Sciatic nerve (tissue), 2 donors: Measurements from ENCODE around the gene NSUN7. TPM values are rescaled to one million over a fixed set of nuclear protein-coding genes. Genes with fewer than 3 reads are reported as not detected.
A peak's percentile ranks its signal among the peaks of the same experiment; 100 is the strongest.
"Not testable (repeated sequence)": the region's sequence is repeated elsewhere in the genome, so short reads cannot be mapped to it uniquely, and the experiment has no call there.

Experiments
- ATAC-seq: fragments of 200-7000 bp; cut with Tn5 transposase; one replicate; pipeline ENCODE4 v1.9.1; 2020; ENCODE audit warnings: mild to moderate bottlenecking, moderate library complexity
- DNase-seq: peaks from one replicate; pipeline ENCODE4 v3.0.0-alpha.2; 2020; ENCODE audit warnings: low spot score
- intact Hi-C: fragments of 100-400 bp; cut with DNase I; formaldehyde crosslinking; loops from one replicate; pipeline ENCODE4 v1.14.2; 2022
- total RNA-seq: library from RNA; stranded (reverse); fragmentation: NEBNext Ultra II Directional; extraction: Animal tissue kit (Norgen Biotek cat#: 25700); gene quantifications from one replicate; pipeline ENCODE4 v1.2.1, GENCODE V29; 2021
- donor health status: DM: no; HTN: no; CAD: no.
- donor health status: DM: no; HTN: no; CAD: no.

NSUN7 gene, protein sequence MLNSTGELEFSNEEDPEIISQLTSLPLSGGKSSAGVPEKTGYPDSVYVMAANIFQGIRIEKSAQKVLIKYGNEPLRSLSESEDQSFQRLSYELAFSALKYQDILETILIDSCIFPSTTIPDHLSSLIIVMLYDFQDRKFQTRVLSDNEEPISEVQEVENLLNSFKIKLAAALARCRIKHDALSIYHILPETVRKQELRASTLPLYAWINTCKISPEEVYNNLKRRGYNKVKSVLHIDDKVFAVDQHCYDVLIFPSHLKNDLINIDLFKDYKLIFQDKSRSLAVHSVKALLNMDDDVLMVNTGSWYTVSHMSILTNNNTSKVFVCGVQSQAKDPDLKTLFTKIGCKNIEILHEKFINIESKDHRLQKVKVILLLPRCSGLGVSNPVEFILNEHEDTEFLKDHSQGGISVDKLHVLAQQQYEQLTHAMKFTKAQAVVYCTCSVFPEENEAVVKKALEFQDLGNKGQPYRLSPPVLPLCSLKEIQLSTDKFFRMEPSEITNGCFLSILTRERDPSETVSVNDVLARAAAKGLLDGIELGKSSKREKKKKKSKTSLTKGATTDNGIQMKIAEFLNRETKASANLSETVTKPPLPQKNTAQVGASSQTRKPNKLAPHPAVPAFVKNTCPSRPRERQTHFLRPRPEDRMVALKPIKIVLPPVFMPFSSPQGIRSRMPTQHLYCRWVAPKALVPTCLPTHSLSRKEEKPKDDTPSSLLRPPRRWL
- total RNA-seq, result 1.2 TPM

DNA sequence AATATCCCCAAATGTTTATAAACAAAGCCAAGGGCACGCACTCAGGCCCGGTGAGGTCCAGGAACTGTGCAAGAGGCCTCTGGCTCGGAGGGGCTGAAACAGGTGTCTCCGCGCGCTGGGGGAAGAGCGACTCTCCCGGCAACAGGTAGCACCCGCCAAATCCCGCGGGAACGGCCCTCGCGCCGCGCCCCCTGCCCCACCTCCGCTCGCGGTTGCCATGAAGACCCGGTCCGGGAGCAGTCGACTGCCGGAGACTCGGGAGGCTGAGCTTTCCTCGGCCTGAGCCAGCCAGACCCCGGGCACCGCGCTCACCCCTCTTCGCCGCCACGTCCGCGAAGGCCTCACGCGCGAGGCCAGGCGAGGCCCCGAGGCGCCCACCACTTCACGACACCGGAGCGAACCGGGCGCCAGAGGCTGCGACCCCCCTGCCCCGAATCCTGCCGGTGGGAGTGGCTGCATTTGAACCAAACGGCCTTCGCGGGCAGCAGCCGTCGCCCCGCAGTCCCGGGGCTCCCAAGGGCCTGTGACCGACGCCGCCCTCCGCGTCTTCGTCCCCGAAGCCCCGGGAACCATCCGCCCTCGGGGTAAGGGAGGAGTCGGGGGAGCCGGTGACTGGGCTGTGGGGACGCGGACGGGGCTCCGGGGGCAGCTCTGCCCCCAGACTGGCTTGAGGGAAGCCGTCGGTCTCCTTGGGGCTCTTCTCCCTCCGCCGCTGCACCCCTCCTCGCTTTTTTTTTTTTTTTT lies at the start of gene NSUN7:
TSS of gene NSUN7 (plus strand) at position 239 of the 744 bp plus-strand sequence. CDS start 739 bp downstream, outside the sequence.
- ATAC-seq (peak; percentile 59), DNase-seq (peak; percentile 59)
- intact Hi-C loops, result no loop called here

DNA sequence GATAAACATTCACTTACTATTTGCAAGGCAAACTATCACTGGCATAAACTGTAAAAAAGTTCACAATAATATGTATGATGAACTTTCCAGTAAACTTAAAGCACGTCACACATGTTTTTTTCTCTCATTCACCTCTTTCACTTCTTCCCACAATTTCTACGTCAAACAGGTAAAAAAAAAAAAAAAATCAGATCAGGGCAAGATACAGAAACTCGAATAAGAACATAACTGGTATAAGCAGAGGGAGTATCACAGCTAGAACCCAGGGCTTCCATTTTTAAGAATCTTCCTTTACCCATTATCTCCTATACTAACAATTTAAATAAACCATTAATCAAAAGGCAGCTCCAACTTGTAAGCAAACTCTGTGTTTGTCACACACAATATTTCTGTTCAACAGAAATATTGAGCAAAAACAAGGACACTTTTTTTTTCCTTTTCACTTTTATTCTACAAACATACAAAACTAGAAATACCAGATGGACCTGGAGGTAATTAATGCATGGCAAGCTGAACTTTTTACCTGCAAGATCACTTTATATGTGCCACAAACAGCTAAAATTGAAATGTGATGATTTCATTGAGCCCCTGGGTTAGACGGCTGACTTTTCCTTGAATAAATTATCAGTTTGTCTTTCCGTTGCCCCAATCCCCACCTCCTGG lies 47.5 kb upstream of the NSUN7 start:
- intact Hi-C loops, result no loop called here
- DNase-seq (no peak), ATAC-seq (no peak)

DNA sequence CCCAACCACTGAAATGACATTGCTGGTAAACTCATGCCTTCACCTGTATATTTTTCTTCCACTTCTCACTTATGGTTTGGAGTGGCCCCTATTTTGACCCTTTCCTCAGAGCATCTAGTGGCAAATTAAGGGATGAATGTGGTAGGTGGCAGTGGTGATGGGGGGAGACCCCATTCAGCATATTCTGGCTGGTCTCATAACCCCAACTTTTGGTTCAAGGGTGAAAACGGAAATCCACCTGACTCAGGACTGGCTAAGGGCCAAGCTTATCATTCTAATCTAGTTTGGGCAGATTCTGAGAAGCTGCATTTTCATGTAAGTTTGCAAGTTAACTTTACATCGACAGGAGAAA lies 47.0 kb upstream of the NSUN7 start:
- DNase-seq, result no peak
- intact Hi-C loops, result no loop called here

DNA sequence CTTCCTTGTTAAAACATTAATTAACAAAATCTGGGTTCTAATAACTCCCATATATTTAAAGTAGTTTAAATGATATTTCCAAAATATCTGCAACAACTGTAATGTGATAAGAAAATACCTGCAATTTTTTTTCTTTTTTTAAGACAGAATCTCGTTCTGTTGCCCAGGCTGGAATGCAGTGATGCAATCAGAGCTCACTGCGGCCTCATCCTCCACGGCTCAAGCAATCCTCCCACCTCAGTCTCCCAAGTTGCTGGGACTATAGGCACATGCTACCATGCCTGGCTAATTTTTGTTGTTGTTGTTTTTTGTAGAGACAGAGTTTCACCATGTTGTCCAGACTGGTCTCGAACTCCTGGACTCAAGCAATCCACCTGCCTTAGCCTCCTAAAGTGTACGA lies 45.7 kb upstream of the NSUN7 start:
- no peak for DNase-seq
- intact Hi-C loops, result no loop called here
- no peak for ATAC-seq

More for the DNA sequence above, 47.0 kb upstream of the NSUN7 start:
- no peak for ATAC-seq

DNA sequence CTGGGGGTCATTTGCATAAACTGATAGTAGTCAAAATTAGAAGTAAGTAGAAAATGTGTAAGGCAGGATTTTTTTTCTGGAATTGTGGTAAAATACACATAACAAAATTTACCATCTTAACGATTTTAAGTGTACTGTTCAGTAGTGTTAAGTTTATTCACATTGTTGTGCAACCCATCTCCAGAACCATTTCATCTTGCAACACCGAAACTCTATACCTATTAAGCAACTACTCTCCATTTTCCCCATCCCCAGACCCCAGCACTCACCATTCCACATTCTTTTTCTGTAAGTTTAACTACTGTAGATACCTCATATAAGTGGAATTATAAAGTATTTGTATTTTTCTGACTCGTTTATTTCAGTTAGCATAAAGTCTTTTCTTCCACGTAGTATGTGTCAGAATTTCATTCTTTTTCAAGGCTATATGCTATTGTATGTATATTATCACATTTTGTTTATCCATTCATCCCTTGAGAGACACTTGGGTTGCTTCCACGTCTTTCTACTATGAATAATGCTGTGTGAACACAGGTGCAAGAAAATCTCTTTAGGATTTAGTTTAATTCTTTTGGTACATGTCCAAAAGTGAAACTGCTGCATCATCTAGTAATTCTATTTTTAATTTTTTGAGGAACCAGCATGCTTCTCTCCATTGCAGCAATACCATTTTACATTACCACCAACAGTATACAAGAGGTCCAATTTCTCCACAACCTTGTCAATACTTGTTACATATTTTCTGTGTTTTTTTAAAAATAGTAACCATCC lies 39.1 kb upstream of the NSUN7 start:
- no peak for ATAC-seq
- DNase-seq, result no peak
- intact Hi-C loops, result no loop called here

DNA sequence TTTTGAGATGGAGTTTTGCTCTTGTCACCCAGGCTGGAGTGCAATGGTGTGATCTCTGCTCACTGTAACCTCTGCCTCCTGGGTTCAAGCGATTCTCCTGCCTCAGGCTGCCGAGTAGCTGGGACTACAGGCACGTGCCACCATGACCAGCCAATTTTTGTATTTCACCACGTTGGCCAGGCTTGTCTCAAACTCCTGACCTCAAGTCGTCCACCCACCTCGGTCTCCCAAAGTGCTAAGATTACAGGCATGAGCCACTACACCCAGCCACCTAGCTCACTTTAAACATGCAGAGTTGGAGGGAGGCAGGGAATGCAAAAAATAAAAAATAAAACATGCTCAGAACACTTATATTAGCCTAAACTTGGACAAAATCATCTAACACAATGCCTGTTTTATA lies 36.8 kb upstream of the NSUN7 start:
- DNase-seq, ATAC-seq, intact Hi-C loops: not testable (repeated sequence)

DNA sequence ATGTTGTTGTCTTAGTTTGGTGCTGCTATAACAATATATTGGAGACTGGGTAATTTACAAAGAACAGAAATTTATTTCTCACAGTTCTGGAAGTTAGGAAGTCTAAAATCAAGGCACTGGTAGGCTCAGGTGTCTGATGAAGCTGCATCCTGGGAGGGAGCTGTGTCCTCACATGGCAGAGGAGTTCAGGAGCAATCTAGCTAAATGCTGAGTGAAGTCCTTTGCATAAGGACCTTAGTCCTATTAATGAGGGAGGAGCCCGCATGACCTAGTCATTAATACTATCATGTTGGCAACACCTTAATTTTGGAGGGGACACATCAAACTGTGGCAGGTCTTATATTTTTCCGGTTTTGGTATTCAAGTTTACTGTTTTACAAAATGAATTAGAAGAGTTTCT lies 36.0 kb upstream of the NSUN7 start:
- ATAC-seq, result no peak
- DNase-seq, result no peak
- intact Hi-C loops, result no loop called here

DNA sequence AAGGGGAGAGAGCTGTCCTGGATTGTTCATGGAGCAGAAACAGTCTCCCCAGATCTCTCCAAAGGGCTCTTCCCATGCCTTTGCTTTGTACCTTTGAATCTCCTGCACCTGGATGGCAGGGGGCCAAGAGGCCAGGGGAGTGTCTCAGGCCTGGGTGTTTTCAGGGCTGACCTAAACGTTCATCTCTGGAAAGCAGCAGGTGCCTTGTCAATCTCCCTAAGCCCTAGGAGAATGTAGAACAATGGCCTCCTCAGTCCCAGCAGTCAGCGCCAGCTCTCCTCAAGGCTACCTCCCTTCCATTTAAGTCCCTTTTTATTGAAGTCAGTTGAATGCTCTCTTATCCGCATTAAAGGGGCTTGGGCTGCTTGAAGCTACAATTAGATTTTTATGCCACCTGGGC lies 31.2 kb upstream of the NSUN7 start:
- intact Hi-C loops, result no loop called here
- ATAC-seq, result no peak
- DNase-seq, result no peak

DNA sequence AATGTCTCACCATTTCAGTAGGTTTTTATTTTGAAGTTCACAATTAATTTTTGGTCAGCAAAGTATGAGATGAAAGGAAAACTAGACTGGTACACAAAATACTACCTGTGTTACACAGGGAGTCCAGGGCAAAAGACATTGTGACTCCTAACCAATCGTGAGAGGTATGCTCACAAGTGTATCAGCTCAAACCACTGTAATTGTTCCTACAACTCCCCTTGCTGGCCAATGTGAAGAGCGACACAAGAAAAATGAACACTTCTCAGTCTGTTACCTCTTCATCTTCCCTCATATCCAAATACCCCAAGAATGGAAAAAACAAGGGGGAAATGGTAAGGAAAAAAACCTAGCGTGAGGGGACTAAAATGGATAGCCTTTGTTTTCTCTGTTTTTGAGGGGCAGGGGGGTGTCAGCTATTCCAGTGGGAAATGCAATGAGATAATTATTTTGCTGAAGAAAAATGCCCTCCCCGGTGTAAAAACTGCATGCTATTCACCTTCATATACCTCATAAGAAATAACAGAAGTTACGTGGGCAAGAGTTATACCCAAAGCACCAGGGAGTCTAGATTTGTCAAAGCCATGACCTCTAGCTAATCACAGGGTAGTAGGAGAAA lies 30.6 kb upstream of the NSUN7 start:
- intact Hi-C loops, result no loop called here
- DNase-seq (no peak), ATAC-seq (peak; percentile 35)

DNA sequence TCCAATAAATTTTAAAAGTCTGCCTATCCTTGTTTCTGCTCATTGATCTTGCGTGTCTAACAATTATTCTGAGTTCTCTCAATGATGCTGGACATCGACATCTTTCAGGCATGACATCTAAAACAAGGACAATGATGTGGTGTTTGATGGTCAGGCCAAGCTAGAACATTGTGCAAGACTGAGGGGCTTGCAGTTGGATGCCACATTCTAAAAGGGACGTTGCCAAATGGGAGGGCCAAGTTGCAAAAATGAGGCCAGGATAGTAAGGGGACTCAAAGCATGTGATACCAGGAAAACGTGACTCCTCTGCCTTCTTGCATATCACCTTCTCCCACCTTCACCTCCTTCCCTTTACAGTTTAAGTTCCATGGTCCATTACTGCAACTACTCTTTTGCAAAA lies 29.4 kb upstream of the NSUN7 start:
- intact Hi-C loops, result no loop called here
- DNase-seq (no peak), ATAC-seq (no peak)

DNA sequence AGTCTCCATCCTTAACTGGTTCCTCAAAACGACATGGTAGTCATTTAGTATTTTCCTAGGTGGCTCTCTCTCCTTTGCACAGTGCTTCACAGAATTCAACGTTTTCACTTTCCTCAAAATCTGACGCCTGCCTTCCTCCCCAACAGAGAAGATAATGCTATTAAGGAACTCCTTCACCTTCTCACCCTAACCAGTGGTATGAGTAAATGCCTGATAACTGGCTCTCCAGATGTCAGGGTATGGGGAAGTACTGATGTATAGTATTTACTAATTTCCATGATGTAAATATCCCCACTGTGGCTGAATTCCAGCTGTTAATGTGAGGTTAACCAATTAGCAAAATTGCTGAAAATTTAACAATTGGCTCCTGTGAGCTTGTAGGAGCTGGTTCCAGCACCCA lies 28.8 kb upstream of the NSUN7 start:
- DNase-seq, result no peak
- no peak for ATAC-seq
- intact Hi-C loops, result no loop called here

DNA sequence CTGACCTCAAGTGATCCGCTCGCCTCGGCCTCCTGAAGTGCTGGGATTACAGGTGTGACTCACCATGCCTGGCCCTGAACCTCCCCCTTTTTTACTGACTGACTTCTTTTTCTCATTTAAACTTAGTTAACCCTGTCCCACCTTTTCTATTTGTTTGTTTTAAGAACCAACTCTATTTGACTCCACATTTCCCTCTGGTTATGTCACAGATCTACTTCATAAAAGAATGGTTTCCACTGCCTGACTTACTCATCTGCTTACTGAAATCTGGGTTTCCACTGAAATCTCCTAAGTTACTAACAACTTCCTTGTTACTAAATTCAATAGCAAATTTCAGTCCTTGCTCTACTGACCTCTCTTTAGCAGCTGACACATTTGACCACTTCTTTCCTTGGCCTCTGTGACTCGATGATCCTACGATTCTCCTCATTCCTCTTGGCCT lies 28.0 kb upstream of the NSUN7 start:
- intact Hi-C loops, result no loop called here
- ATAC-seq (no peak), DNase-seq (no peak)

DNA sequence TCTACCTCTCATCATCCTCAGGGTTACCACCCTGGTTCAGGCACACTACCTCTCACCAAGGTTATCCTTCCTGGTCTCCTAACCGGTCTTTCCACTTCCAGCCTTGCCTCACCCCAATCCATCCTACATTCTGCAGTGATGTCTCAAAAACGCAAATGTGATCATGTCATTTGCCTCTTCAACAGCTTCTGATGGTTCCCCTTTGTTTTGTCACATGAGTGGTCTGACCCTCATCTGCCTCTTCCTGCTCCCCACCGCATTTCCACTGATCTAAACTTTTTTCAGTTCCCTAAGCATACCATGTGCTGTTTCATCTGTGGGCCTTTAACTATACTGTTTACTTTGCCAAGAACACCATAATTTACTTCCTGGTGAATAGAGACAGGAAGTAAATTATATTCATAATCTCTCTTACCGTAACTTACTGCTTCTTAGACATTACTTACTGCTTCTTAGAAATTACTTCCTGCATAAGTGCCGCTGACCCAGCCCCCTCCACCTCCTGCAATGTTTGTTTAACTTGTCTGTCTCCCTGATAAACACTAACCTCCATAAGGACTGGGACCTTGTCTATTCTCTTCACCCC lies 27.1 kb upstream of the NSUN7 start:
- ATAC-seq (peak; percentile 88), DNase-seq (no peak)

DNA sequence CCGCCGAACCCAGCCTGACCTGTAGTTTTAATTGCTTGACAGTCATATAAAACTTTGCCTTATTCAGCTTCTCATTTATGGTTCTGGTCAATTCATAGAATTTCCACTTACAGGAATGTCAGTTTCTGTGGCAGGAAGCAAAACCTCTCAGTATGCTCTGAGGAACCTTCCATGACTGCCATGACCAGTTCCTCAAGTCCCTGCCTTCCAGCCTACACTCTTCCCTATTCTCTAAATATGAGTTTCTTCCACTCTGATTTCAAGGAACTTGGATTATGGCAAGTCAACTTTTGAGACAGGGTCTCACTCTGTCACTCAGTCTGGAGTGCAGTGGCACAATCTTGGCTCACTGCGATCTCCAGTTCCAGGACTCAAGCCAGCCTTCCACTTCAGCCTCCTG lies 26.0 kb upstream of the NSUN7 start:
- no peak for ATAC-seq
- intact Hi-C loops, result no loop called here
- no peak for DNase-seq

More for the DNA sequence above, 27.1 kb upstream of the NSUN7 start:
- intact Hi-C loops, result no loop called here

DNA sequence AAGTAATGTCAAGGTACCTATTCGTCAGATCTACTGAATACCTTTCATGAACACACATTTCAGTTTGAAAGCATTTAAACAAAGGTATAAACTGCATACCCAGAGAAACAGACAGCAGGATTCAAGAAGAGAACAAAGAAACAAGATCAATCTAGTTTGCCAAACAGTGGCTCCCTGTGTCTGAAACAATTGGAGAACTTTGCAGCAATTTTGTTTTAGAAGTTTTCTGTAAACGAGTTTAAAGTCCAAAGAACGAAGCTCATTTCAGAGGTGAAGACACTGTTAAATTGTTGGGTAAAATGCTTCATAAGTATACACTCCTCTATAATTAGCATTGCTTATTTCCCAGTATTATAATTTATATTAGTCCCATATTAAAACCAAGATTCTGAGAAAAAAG lies 21.4 kb upstream of the NSUN7 start:
- DNase-seq (no peak), ATAC-seq (no peak)
- intact Hi-C loops, result no loop called here

DNA sequence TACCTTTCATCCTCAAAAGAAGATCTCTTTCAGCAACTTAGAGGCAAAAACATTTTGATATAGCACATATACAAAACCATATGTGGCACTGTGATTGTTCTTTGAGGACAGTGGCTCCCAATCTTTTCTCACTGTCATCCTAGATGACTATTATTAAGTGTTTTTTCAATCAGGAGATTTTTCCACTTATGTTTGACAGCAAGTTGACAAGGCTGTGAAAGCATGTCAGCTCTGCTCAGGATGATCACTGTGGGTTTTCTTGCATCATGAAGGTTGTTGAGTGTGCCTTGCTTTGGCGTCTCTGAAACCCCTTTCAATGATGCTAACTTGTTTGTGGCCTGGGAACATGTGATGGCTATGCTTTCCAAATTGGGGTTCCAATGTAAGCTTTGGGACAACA lies 20.2 kb upstream of the NSUN7 start:
- ATAC-seq (no peak), DNase-seq (no peak)
- intact Hi-C loops, result no loop called here

DNA sequence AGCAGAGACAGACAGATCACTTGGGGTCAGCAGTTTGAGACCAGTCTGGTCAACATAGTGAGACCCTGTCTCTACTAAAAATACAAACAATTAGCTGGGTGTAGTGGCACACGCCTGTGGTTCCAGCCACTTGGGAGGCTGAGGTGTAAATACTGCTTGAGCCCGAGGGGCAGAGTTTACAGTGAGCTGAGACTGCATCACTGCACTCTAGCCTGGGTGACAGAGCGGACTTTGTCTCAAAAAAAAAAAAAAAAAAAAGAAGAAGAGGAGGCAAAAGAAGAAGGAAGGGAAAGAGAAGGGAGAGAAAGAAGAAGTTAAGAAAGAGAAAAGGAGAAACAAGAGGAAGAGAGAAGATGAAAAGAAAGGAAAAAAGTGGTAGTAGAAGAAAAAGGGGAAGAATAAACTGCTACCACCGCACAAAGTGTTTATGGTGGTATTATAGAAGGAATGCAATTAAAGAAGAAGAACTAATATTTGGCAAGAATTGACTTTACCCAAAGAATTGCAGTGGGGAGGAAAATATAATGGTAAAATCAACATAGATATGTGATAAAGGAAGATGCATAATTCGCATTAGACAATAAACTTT lies 19.6 kb upstream of the NSUN7 start:
- intact Hi-C loops, result no loop called here
- DNase-seq, result no peak

DNA sequence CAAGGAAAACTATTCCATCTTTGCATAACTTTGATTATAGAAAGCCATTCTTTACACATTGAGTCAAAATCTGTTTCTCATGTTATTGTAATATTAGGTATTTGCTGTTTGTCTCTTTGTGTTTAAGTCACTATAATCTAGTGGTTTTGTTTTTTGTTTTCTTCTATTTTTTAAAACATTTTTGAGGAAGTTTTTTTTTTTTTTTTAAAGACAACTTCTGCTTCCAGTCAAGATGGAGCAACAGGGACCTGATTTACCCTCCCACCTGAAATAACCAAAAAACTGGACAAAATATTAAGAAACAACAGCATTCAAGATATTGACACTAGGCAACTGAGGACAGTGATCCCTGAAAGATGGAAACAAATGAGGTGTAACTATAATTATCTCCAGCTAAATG lies 18.4 kb upstream of the NSUN7 start:
- peak; percentile 24 for ATAC-seq

More for the DNA sequence above, 19.6 kb upstream of the NSUN7 start:
- ATAC-seq, result no peak

More for the DNA sequence above, 18.4 kb upstream of the NSUN7 start:
- DNase-seq, result no peak
- intact Hi-C loops, result no loop called here
